IPS DF 6.9 (cell line): Measurements from ENCODE around the gene PIP5K1C.

Source experiments
- DNase-seq: peaks from one replicate; pipeline ENCODE4 v3.0.0-alpha.2; 2013; ENCODE audit warnings: low read depth, low spot score
- H3K27ac ChIP-seq: one replicate; pipeline ENCODE4 v1.5.1; 2013; ENCODE audit warnings: low read length, control low read depth
- H3K27me3 ChIP-seq: 2 replicates; pipeline ENCODE4 v1.6.1; 2013; ENCODE audit warnings: mild to moderate bottlenecking, low read length; ENCODE audit not compliant: control insufficient read depth, insufficient read depth
- H3K36me3 ChIP-seq: 2 replicates; pipeline ENCODE4 v1.6.1; 2013; ENCODE audit warnings: low read length; ENCODE audit not compliant: control insufficient read depth, insufficient read depth
- H3K4me1 ChIP-seq: 2 replicates; pipeline ENCODE4 v1.6.1; 2013; ENCODE audit warnings: low read length; ENCODE audit not compliant: control insufficient read depth, insufficient read depth
- H3K4me3 ChIP-seq: 2 replicates; pipeline ENCODE4 v1.5.1; 2013; ENCODE audit warnings: mild to moderate bottlenecking, low read length
- H3K9me3 ChIP-seq: 2 replicates; pipeline ENCODE4 v1.6.1; 2013; ENCODE audit warnings: low read length, inconsistent platforms; ENCODE audit not compliant: control insufficient read depth, insufficient read depth
- WGBS: extraction: QIAGEN DNeasy Blood & Tissue Kit; methylation state at CpG from one replicate; pipeline ENCODE4 v1.1.7; 2013; ENCODE audit warnings: mixed read lengths, missing lambda C conversion rate; ENCODE audit not compliant: insufficient read length, insufficient coverage; 5-methylcytosine and 5-hydroxymethylcytosine counted together

The PIP5K1C gene

GRCh38 chr19:3684054-3684816 is 16.0 kb downstream of the PIP5K1C start:
- Histone ChIP-seq H3K27me3 (no peaks in the 10 kb centered on the region), H3K9me3 (no peaks in the 10 kb centered on the region), H3K4me1 (peaks cover 16% of the 10 kb centered on the region), H3K4me3 (no peak overlapping the region), H3K36me3 (no peaks in the 10 kb centered on the region; the same call in 1 of the 2 replicates), H3K27ac (no peak overlapping the region)
- no peak for DNase-seq
- WGBS: no CpG with 5 or more reads among the region's 23 CpGs

GRCh38 chr19:3683405-3684053 is 16.7 kb downstream of the PIP5K1C start:
- no CpG with 5 or more reads among the region's 26 CpGs for WGBS
- no peak for DNase-seq
- no peaks in the 10 kb centered on the region; the same call in 1 of the 2 replicates for H3K36me3 ChIP-seq
- H3K4me3 ChIP-seq: no peak overlapping the region
- no peaks in the 10 kb centered on the region for H3K27me3 ChIP-seq
- H3K9me3 ChIP-seq: no peaks in the 10 kb centered on the region
- no peak overlapping the region for H3K27ac ChIP-seq
- peaks cover 16% of the 10 kb centered on the region for H3K4me1 ChIP-seq

GRCh38 chr19:3682741-3683404 is 17.4 kb downstream of the PIP5K1C start:
- Histone ChIP-seq H3K27me3 (no peaks in the 10 kb centered on the region), H3K9me3 (no peaks in the 10 kb centered on the region), H3K4me3 (no peak overlapping the region), H3K36me3 (no peaks in the 10 kb centered on the region; the same call in 1 of the 2 replicates), H3K4me1 (peaks cover 16% of the 10 kb centered on the region), H3K27ac (no peak overlapping the region)
- no peak for DNase-seq
- no CpG with 5 or more reads among the region's 17 CpGs for WGBS

- no peaks in the 10 kb centered on the region for H3K9me3 ChIP-seq
- no peak overlapping the region for H3K27ac ChIP-seq
- no CpG with 5 or more reads among the region's 10 CpGs for WGBS
- no peaks in the 10 kb centered on the region for H3K36me3 ChIP-seq
- H3K27me3 ChIP-seq: no peaks in the 10 kb centered on the region
- H3K4me1 ChIP-seq: peaks cover 13% of the 10 kb centered on the region
- DNase-seq: no peak
- no peak overlapping the region for H3K4me3 ChIP-seq
Measured at GRCh38 chr19:3682286-3682685, 18.0 kb downstream of the PIP5K1C start.

- H3K36me3 ChIP-seq: no peaks in the 10 kb centered on the region
- no peak overlapping the region for H3K27ac ChIP-seq
- H3K4me3 ChIP-seq: no peak overlapping the region
- no peaks in the 10 kb centered on the region for H3K27me3 ChIP-seq
- H3K4me1 ChIP-seq: peaks cover 12% of the 10 kb centered on the region
- H3K9me3 ChIP-seq: no peaks in the 10 kb centered on the region
- DNase-seq: no peak
- WGBS: no CpG with 5 or more reads among the region's 12 CpGs
Measured at GRCh38 chr19:3680939-3681338, 19.3 kb downstream of the PIP5K1C start.

GRCh38 chr19:3679581-3679980 is 20.7 kb downstream of the PIP5K1C start:
- Histone ChIP-seq H3K27ac (no peak overlapping the region), H3K4me1 (peaks cover 12% of the 10 kb centered on the region)
- WGBS: no CpG with 5 or more reads among the region's 13 CpGs

GRCh38 chr19:3679138-3679537 is 21.1 kb downstream of the PIP5K1C start:
- Histone ChIP-seq H3K27ac (no peak overlapping the region), H3K27me3 (no peaks in the 10 kb centered on the region), H3K4me1 (peaks cover 12% of the 10 kb centered on the region), H3K4me3 (no peak overlapping the region), H3K9me3 (no peaks in the 10 kb centered on the region), H3K36me3 (no peaks in the 10 kb centered on the region)
- no peak for DNase-seq
- no CpG with 5 or more reads among the region's 12 CpGs for WGBS

More at GRCh38 chr19:3679581-3679980, 20.7 kb downstream of the PIP5K1C start:
- H3K9me3 ChIP-seq: no peaks in the 10 kb centered on the region
- no peak for DNase-seq
- H3K4me3 ChIP-seq: no peak overlapping the region
- H3K27me3 ChIP-seq: no peaks in the 10 kb centered on the region
- H3K36me3 ChIP-seq: no peaks in the 10 kb centered on the region

GRCh38 chr19:3678188-3678587 is 22.1 kb downstream of the PIP5K1C start:
- Histone ChIP-seq H3K4me1 (peaks cover 6% of the 10 kb centered on the region), H3K4me3 (no peak overlapping the region), H3K27ac (no peak overlapping the region), H3K27me3 (no peaks in the 10 kb centered on the region), H3K36me3 (no peaks in the 10 kb centered on the region), H3K9me3 (no peaks in the 10 kb centered on the region)
- WGBS: 100% methylated on average over 3 of the region's 3 CpGs
- no peak for DNase-seq

GRCh38 chr19:3674784-3675543 is 25.3 kb downstream of the PIP5K1C start:
- no peak overlapping the region for H3K4me3 ChIP-seq
- H3K27ac ChIP-seq: no peak overlapping the region
- H3K27me3 ChIP-seq: no peaks in the 10 kb centered on the region
- no peak for DNase-seq
- H3K4me1 ChIP-seq: peaks cover 4% of the 10 kb centered on the region; the same call in 1 of the 2 replicates
- no CpG with 5 or more reads among the region's 13 CpGs for WGBS
- H3K9me3 ChIP-seq: no peaks in the 10 kb centered on the region
- no peaks in the 10 kb centered on the region; the same call in 1 of the 2 replicates for H3K36me3 ChIP-seq
